GM21737 (cell line): ENCODE data around the gene IFNLR1.

Source experiments
- ATAC-seq: cut with Tn5 transposase; IDR thresholded peaks from one replicate; pipeline ENCODE4 v1.9.1; 2021; ENCODE audit warnings: mild to moderate bottlenecking, moderate library complexity; ENCODE audit not compliant: unreplicated experiment

The IFNLR1 gene

DNA sequence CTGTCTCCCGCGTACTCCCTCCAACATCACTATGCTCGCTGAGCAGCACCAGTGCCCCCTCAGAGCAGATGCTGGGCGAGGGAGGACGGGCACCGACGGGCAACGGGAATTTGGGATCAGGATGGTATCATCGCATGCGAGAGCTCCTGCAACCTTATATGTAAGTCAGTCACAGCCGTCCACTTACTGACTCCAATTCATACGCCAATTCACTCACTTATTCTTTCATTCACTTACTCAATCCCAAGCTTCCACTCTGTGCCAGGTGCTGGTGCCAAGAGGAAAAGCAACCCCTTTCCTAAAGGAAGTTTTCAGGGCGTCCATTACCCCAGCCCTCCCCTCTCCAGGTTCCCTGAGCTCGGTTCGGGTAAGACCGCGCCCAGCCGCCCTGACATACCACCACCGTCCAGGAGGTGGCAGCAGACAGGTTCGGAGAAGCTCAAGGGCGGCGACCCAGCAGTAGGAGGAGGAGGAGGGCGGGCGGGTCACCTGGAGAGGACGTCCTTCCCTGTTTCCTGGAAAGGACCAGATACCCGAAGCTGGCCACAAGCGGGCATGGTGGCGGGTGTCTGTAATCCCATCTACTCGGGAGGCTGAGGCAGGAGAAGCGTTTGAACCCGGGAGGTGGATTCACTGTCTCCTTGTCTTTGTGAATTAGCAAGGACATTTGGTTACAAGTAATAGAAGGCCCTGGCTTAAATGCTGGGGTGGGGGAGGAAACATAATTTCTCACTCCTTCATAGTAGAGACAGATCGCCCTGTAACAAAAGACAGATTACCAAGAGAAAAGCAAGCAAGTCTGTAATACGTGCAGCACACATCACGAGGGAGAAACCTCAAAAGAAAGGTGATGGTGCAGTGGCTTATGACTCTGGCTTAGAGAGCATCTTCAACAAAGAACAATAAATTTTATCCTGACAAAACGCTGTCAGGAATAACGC, 36.6 kb downstream of the IFNLR1 start:
- no peak for ATAC-seq

DNA sequence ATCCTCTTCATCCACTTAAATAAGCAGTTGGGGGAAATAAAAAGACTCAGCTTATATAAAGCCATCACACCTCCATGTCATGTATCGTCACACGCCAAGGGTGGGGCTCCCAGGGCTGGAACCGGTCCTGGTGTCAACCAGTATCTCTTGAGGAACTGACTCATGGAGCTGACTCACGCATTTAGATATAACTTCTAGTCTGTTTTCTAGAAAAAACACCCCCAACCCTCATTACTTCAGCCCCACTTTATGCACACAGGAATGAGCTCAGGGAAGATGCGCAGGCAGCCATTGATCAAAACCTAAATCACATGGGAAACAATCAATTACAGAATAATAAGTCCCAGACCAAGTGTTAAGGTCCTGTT, 37.2 kb downstream of the IFNLR1 start:
- no peak for ATAC-seq

DNA sequence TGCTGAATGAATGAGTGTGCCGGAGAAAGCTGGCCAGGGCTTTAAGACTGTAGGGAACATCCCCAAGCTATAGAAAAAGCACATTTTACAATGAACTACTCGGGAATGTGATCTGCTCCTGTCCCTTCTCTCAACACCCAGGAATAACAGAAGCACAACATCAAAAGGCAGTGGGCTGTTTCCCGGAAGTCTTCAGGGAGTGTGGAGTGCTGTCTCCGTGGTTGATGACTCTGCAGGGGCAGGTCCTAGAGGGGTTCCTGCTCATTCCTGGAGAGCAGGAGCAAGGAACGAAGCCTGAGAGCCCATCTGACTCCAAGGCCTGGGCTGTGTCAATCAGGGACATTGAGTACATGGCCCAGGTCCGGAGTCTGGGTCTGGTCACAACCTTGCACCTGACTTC, 39.3 kb downstream of the IFNLR1 start:
- no peak for ATAC-seq

DNA sequence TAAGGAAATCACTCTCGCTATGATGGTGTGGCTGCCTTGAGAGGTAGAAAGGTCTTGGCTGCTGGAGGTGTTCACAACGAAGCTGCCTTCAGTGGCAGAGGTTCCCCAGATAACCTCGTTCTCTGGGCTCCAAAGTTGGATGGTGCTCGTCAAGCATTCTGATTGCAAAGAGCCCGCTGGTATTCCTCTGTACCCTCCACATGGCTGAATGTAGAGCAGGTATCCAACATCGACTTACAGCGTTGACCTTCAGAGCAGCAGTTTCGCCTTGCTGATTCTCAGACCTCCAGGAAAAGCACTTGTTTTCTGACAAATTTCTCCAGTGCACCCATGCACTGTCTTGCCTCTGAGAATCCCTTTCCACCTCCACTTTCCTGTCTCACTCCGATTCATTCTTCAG, 39.9 kb downstream of the IFNLR1 start:
- no peak for ATAC-seq

DNA sequence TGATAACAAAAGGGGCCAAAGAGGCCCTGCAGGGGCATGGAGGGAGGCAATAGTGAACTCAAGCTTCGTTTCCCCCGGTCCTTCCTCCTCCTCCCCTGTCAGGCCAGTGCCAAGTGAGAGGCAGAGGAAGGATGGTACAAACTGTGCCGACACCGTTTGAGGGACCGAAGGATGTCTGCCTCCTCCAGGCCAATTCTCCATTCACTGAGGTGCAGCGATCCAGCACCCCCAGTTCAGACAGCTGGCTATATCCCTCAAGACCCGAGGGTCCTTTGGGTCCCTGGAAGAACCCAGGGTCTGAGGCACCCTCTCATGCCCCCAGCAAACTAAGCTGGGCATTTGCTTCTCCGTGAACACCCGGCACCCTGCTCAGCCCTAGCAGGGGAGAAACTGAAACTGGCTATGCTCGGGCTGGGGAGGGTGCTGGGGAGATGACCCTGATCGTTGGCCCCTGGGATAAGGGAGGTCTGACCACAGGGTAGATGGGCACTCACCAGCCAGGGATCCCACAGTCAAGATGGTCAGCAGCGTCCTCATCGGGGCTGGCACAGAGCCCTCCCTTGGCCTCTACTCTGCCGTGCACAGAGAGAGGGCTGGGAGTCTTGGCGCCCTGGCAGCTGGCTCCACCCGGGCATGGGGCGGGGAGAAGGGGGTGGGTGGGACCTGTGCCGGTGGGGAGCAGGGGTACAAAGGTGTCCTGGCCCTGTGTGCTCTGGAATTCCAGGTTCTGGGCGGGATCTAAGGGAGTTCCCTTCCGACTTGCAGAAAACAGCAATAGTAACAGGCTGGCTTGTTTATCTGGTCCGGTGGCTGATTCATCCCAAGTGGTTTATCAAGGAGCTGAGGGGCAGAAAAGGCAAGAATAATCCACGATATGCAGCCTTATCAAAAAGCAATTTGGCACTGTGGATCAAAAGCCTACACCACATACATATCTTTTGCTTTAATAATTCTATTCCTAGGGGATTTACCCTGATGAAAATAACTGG, 44.2 kb downstream of the IFNLR1 start, which contains the start of gene IL22RA1:
Gene IL22RA1 (minus strand): TSS at position 595 of the 989 bp plus-strand sequence. CDS start 58 bp downstream, at position 537.
- ATAC-seq, result no peak

DNA sequence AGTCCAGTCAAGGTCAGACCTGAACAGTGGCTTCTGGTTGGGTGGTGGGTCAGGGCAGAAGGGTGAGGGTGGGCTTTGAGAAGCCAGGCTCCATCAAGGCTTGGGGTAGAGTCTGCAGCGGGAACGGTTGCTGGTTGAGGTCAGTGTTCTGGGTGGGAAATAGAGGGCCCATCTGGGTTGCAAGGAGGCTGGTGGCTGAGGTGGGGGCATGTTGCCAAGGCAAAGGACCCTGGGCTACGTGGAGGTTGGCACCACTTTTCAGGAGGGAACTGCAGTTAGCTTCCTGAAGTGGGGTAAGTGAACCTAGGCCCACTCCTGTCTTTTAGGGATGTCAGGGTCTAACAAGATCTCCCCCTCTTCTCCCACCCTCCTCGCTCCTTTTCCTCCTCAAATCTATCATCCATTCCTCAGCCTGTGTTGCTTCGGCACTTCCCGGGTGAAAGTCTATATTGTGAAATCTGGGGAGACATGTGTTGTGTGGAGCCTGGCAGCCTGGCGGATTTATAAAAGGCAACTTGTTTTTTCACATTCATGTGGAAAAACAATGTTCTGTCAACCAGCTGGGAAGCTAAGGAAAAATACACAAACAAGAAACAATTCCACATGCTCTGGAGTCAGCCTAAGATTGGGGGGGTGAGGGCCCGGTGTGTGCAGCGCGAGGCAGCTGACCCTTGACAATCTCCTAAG, 45.6 kb downstream of the IFNLR1 start:
- ATAC-seq, result no peak

DNA sequence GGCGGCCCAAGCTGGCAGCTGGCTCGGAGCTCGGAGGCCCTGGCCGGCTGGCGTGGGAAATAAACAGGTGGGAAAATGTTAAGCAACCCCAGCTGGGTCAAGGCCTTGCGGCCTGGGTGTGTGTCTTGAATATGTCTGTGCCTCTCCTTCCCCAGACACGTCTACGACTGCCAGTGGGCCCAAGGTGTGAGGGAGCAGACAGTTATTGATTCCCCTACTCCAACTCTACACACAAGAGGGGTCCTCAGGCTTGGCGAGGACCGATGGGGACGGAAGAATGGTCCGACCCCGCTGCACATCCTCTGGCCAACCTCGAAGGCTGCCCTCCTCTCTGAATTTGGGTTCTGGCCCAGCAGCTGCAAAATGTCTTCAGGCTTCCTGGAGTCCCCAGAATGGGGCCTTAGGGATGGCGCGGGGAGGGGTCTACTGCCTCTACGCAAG, 46.3 kb downstream of the IFNLR1 start:
- ATAC-seq, result no peak

DNA sequence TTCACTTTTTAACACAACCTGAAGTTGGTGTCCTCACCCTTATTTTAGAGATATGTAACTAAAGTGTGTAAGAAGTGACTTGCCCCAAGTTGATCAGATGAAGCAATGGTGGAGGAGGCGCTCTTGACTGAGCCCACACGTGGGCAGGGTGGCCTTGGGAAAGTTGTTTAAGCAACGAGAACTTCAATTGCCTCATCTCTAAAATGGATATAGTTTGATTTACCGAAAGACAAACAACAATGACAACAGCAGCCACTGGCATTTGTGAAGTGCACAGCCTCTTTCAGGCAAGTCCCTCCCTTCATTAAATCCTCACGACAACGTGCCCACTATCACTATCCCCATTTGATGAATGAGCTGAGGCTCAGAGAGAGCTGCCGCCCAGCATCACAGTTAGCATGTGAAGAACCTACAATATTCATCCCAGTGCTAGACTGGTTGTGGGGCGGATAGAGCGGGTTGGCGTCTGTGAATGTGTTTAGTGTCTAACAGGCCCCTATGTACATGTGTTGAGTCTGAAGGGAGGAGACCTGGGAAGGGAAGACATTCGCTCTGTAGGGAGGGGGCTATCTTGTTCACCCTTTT, 47.2 kb downstream of the IFNLR1 start:
- no peak for ATAC-seq

DNA sequence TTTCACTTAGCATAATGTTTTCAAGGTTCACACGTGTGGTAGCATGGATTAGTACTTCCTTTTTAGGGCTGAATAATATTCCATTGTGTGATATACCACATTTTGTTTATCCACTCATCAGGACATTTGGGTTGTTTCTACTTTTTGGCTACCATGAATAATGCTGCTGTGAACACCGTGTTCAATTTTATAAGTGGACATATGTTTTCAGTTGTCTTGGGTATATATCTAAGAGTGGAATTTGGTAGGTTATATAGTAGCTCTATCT, 47.9 kb downstream of the IFNLR1 start:
- no peak for ATAC-seq

DNA sequence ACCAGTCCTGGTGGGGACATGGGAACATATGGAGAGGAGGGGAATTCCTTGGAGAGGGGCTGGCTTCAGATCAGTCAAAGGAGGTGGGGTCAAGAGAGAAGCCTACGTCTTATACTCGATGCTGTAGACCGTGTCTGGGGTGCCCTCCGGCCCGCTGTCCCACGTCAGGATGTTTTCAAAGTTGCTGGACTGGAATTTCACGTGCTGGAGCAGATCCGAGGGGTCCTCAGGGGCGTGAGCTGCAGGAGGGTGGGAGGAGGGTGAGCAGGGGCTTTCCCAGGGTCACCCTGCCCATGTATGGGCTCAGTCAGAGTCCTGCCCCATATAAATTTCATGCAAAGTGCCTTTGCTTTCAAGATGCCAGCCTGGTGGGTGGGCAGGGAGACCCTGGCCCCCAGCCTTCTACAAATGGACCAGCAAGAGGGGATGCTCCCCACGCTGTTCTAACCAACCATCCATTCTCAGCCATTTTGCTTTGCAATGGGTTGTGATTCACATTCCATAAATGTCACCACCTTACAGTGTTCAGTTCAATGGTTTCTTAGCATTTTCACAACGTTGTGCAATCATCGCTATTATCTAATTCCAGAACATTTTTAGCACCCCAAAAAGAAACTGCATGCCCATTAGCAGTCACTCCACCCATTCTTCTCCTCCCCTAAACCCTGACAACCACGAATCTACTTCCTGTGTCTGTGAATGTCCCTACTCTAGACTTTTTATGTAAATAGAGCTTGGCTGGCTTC, 48.4 kb downstream of the IFNLR1 start:
- ATAC-seq, result no peak

DNA sequence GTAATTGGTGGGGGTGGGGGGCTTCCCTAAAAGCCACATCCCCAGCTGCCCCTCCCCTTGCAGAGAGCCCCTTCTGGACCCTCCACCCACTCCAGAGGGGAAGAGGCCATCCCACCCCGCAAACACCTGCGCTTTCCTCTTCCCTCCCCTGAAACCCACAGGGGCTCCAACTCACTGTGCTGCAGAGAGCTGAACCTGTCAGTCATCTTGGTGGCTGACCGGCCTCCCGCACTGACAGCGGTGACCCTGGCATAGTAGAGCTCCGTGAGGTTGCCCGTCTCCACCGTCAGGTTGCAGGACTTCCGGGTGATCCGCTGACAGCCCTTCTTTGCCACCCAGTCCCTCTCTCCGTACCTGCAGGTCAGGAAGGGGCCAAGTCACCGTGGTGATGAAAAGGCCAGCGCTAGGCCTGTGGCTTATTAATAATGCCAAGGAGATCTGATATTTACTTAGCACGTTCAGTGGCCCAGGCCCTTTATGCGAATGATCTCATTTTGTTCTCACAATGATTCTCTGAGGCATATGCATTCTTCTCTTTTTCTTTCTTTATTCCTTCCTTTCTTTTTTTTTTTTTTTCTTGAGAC, 50.0 kb downstream of the IFNLR1 start:
- ATAC-seq, result no peak

DNA sequence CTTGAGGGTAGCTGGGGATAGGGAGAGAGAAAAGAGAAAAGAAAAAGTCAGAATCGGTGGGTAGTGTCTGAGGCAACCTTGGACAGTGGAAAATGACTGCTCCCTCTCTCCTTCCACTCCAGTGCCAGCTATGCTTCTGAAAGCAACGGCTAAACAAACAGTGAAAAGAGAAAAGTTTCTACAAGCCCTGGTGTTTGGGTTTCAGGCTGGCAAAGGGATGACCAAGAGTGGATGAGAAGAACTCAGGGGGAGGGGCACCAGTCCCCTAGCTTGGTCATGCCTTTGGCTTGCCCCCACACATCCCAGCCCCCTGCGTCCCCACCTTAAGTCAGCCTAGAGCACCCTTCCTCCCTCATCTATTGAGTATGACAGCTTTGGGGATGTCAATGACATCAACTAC, 52.7 kb downstream of the IFNLR1 start:
- no peak for ATAC-seq

DNA sequence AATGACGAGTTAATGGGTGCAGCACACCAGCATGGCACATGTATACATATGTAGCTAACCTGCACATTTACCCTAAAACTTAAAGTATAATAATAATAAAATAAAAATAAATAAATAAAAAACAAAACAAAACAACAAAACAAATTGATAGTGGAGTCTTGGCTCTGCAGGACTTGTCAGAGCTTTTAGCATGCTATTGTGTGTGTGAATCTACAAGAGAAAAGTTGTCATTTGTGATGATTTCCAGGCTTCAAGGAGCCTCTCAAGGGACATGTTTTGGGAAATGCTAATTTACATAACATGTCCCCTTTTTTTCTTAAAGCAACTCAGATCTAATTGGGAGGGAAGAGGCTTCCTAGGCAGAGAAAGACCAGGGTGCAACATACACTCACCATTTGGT, 53.3 kb downstream of the IFNLR1 start:
- ATAC-seq, result no peak

DNA sequence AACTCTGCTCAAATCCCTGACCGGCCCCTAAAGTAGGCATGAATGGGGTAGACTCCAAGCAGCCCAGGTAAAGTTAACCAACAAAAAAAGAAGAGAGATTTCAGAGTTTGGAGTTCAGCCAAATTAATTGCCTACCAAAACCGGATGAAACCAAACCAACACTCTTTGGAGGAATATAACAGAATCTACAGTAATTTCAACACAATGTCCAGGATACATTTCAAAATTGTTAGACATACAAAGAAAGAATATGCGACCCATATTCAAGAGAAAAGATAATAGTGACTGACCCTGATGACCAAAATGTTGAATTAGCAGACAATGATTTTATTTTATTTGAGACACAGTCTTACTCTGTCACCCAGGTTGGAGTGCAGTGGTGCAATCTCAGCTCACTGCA, 56.7 kb downstream of the IFNLR1 start:
- no peak for ATAC-seq

DNA sequence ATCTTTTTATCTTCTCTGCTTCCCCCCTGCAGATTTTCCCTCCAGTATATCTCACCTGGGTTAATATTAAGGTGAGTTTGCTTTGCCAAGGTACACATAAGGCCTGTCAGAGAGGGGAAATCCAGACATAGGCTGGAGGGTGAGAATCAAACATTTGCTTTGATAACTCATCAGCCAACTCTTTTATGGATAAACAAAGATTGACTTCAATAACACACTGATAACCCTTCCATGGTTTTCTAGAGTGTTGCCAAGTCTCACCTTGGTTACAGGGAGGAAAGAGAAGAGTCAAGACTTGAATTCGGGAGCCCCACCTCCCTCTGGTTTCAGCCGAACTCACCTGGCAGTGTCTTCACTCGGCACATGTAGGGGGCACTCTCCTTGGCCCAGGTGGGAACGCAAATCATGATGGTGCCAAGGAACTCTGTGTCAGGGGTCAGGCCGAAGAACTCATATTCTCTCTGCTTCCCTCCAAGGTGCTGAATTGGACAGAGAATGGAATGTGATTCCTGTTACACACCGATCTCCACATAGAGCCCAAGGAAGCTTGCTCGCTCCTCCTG, 59.2 kb downstream of the IFNLR1 start:
- no peak for ATAC-seq

DNA sequence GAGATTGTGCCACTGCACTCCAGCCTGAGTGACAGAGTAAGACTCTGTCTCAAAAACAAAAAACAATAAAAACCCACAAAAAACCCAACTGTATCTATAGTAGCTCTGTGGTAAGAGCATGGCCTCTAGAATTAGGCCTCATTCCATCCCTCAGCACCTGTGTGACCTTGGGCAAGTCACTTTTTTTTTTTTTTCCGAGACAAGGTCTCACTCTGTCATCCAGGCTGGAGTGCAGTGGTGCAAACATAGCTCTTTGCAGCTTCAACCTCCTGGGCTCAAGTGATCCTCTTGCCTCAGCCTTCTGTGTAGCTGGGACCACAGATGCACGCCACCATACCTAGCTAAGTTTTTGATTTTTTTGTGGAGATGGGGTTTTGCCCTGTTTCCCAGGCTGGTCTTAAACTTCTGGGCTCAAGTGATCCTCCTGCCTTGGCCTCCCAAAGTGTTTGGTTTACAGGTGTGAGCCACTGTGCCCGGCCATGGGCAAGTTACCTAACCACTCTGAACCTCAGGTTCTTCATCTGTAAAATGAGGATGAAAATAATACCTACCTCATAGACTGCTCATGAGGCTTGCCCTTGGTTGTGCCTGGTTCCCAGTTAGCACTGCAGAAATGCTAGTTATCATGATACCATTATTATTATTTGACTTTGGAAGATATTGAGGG, 59.8 kb downstream of the IFNLR1 start:
- no peak for ATAC-seq

DNA sequence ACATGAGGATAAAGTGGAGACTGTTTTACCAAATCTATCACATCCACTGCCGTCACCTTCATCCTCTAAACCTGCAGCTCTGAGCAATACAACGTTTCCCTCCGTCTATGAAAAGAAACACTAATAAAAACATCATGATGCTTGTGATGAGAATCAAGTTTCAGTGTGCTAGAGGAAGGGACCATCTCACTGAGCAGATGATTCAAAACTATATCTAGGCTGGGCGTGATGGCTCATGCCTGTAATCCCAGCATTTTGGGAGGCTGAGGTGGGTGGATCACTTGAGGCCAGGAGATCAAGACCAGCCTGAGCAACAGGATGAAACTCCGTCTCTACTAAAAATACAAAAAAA, 60.4 kb downstream of the IFNLR1 start:
- no peak for ATAC-seq

DNA sequence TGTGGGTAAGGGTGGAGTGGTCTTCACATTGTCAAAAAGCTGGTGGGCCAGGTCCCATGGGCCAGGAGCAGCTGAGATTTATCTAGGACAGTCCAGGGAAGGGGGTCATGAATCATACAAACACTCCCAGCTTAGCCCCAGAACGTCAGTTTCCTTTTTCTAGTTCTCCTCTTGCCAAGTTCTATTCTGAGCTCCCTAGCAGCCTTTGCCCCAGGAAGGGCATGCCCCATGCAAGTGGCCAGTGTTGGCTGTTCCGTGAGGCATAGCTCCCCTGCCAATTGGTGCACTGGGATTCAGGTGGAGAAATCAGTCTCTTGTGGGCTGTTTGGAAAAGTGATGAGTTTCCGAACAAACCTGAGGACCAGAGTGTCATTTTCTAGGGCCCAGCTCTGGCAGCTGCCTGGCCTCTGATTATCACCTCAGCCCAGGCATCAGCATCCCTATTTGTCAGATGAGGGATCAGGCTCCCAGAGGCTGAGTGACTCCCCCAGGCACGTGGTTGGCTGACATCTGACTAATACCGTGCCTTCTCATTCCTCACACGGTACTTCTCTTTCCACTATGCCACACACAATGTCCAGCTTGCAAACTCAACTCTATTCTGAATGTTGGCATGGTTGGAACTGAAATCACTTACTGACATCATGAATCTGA, 60.9 kb downstream of the IFNLR1 start:
- no peak for ATAC-seq

DNA sequence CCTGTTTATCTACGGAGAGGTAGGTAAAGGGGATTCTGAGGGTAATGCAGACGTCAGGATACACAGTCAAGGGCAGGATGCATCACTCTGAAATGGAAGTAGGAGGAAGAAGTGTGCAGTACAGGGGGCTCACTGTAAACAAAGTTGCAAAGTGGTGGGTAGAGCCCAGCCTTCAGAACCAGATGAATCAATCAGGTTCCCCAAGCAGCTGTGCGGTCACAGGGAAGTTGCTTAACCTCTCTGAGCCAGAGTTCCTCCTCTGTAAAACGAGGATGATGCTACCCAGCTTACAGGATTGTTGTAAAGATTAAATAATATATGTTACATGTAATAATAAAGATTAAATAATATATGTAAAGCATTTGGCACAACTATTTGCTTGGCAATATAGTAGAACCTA, 61.6 kb downstream of the IFNLR1 start:
- no peak for ATAC-seq
